Karpas-422 (cell line): ENCODE results near the gene UNC93A. TPM values are rescaled to one million over a fixed set of nuclear protein-coding genes. Genes with fewer than 3 reads are reported as not detected.
"Not testable (repeated sequence)": the region's sequence is repeated elsewhere in the genome, so short reads cannot be mapped to it uniquely, and the experiment has no call there.

ENCODE experiments used
- DNase-seq: peaks from one replicate; pipeline ENCODE4 v3.0.0-alpha.2; 2015
- H2AFZ ChIP-seq: fragments of 200-600 bp; sonication (generic); 2 replicates; pipeline ENCODE4 v1.6.1; 2014; ENCODE audit warnings: antibody characterized with exemption, low read length, mixed read lengths
- H3K27ac ChIP-seq: fragments of 200-600 bp; sonication (generic); 2 replicates; pipeline ENCODE4 v1.5.1; 2014; ENCODE audit warnings: mild to moderate bottlenecking, low read length, moderate library complexity
- H3K27me3 ChIP-seq: fragments of 200-600 bp; sonication (generic); 2 replicates; pipeline ENCODE4 v1.6.1; 2014; ENCODE audit warnings: low read length, mixed read lengths
- H3K36me3 ChIP-seq: fragments of 200-600 bp; sonication (generic); 2 replicates; pipeline ENCODE4 v1.6.1; 2014; ENCODE audit warnings: low read length, mixed read lengths; ENCODE audit not compliant: insufficient read depth
- H3K4me1 ChIP-seq: fragments of 200-600 bp; sonication (generic); 2 replicates; pipeline ENCODE4 v1.6.1; 2014; ENCODE audit warnings: mild to moderate bottlenecking, low read length, mixed read lengths
- H3K4me2 ChIP-seq: fragments of 200-600 bp; sonication (generic); 2 replicates; pipeline ENCODE4 v1.6.1; 2014; ENCODE audit warnings: low read length, low read depth, mild to moderate bottlenecking; ENCODE audit not compliant: poor library complexity, severe bottlenecking
- H3K4me3 ChIP-seq: fragments of 200-600 bp; sonication (generic); 2 replicates; pipeline ENCODE4 v1.5.1; 2014; ENCODE audit warnings: mild to moderate bottlenecking, antibody characterized with exemption, low read length, mixed read lengths
- H3K79me2 ChIP-seq: fragments of 200-600 bp; sonication (generic); 2 replicates; pipeline ENCODE4 v1.6.1; 2014; ENCODE audit warnings: mild to moderate bottlenecking, low read length, mixed read lengths
- H3K9ac ChIP-seq: fragments of 200-600 bp; sonication (generic); 2 replicates; pipeline ENCODE4 v1.6.0; 2014; ENCODE audit warnings: low read length
- H3K9me2 ChIP-seq: fragments of 200-600 bp; sonication (generic), shearing (Covaris generic); replicated peaks from 2 replicates; pipeline ENCODE4 v1.6.0; 2014; ENCODE audit warnings: mild to moderate bottlenecking, low read length, moderate library complexity; ENCODE audit not compliant: insufficient read depth
- H3K9me3 ChIP-seq: fragments of 300-700, 200-600 bp; sonication (generic); 2 replicates; pipeline ENCODE4 v1.6.1; 2014; ENCODE audit warnings: low read length, mixed read lengths
- H4K20me1 ChIP-seq: fragments of 200-600 bp; sonication (generic); 2 replicates; pipeline ENCODE4 v1.6.1; 2014; ENCODE audit warnings: mild to moderate bottlenecking, antibody characterized with exemption, low read length, low read depth; ENCODE audit not compliant: insufficient read depth
- total RNA-seq: library from RNA; depleted of rRNA; stranded (reverse); fragments of >200 nt; shearing (Covaris generic); gene quantifications from 2 replicates; pipeline ENCODE4 v1.2.3, GENCODE V29; 2014; ENCODE audit warnings: low replicate concordance; rRNA removed

Gene UNC93A
- total RNA-seq: not detected in 2 replicates

DNA sequence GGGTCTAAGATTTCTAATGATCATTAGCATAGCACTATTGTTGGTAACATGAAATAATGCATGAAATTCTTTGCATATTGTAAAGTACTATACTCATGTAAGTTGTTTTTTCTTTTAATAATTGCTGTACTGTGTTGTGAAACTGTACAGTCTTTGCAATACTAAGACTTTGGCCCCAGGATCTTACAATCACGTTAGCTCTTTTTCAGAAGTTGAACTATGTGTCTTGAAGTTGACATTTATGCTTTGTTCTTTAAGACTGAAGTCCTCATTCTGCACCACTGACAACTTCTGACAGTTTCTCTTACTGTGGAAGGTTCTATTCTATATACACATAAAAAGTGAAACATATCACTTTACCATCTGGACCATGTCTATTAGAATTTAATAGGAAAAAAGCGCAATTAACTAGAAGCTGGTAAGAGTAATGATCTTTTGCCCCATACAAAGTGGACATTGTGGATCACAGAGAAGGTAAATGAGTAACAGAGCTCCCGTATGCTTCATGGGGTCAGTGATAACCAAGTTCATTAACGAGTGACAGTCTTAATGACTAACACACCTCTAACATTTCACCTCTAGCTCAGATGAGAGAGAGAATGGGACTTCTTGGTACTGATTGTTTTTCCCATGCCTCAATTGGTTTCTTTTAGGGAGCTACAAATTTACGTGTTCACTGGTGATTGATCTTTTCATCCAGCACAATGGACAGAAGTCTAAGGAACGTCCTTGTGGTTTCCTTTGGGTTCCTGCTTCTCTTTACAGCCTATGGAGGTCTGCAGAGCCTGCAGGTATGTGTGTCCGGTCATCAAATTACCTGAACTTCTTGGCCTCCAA is at the start of gene UNC93A:
Gene UNC93A, plus strand, starts transcription at position 530 of the 837 bp plus-strand sequence. Its CDS starts 175 bp downstream, at position 705.
- H3K4me2 ChIP-seq: no peak within 1 kb of the TSS
- H3K9me3 ChIP-seq: no peaks in the 10 kb centered on the region
- H3K79me2 ChIP-seq: no peaks in the 10 kb centered on the region
- H4K20me1 ChIP-seq: no peaks in the 10 kb centered on the region
- H3K4me3 ChIP-seq: no peak within 1 kb of the TSS
- no peak within 1 kb of the TSS for H3K9ac ChIP-seq
- no peaks in the 10 kb centered on the region for H3K36me3 ChIP-seq
- no peak for DNase-seq
- no peaks in the 10 kb centered on the region for H3K4me1 ChIP-seq
- no peak within 1 kb of the TSS for H2AFZ ChIP-seq
- H3K27ac ChIP-seq: no peak within 1 kb of the TSS
- no peaks in the 10 kb centered on the region for H3K27me3 ChIP-seq
- H3K9me2 ChIP-seq: no peaks in the 10 kb centered on the region

DNA sequence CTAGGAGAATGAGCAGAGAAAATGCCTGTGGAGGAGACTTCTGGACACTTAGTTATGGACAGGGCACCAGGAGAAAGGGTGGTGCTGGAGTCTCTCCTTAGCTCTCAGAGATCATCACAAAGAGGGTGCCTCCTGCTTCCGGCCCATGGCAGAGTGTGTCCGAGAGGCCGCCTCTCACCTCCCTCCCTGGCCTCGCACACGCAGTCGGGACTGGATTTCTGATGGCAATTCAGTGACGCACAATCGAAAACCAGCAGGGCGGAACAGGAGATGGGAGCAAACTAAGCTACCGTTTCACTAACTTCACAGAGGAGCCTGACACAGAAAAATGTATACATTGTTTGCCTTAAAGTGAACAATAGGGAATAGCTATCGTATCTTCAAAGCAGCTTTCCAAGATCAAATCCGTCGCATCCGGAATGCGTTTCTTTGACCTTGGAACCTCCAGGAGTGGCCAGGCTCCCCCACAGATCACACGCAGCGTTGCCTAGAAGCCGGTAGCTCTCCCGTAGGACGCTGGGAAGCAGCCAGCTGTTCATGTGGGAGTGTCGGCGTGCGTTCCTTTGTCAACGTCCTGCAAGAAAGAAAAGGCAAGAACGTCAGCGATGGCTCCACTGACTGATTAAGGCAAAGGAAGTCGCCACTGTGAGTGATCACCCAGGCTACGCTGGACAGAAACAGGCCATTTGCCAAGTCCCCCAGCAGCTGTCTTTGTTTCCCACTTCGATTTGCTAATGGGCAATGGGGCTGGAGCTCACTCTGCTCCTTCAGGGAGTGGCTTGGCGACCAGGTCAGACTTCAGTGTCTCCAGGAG is 49.6 kb upstream of the UNC93A start:
- not testable (repeated sequence) for H3K79me2 ChIP-seq, H3K9me2 ChIP-seq, DNase-seq, H3K9ac ChIP-seq, H3K4me2 ChIP-seq, H3K4me1 ChIP-seq, H4K20me1 ChIP-seq, H3K36me3 ChIP-seq, H3K9me3 ChIP-seq, H3K27ac ChIP-seq, H3K27me3 ChIP-seq, H2AFZ ChIP-seq, H3K4me3 ChIP-seq

DNA sequence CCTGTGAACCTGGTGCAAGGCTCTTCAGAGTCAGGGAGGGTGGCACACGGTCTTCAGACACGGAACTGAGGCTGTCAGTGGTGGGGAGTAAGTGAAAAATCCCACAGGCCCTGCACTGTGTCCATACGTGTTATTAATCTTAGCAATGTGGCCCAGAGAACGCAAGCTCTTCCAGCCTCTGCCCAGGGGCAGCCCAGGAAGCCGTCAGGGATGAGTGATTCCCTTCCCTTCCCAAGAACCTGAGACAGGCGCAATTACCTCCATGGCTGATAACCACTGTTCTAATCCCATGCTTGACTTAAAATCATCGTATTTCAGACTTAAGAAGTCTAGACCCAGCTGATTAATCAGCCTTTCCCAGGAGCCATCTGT is 49.0 kb upstream of the UNC93A start:
- H3K27me3 ChIP-seq, H2AFZ ChIP-seq, H3K36me3 ChIP-seq, H3K4me2 ChIP-seq, DNase-seq, H3K27ac ChIP-seq, H3K9ac ChIP-seq, H3K9me3 ChIP-seq, H3K4me1 ChIP-seq, H3K9me2 ChIP-seq, H3K4me3 ChIP-seq, H3K79me2 ChIP-seq, H4K20me1 ChIP-seq: not testable (repeated sequence)

DNA sequence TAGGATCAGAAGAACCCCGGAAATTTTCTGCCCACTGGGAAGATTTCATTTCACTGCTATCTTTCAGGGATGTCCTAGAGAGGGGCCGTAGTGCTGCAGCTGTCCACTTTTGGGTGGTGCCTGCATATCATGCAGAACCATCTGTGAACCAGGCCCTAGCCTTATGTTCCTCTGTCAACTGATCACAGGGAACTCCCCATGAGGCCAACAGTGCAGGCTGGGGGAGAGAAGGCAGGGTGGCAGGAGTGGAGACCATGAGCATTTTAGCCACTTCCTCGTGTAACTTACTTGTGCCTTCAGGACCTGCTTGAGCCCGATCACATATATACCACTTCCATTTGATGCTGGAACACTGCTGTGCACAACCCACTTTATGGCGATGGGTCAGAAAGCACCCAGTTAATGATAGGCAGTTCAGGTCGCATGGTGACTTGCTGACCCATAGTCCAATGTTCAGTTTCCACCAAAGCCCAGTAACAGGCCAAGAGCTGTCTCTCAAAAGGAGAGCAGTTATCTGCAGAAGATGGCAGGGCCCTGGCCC is 48.5 kb upstream of the UNC93A start:
- not testable (repeated sequence) for H4K20me1 ChIP-seq, H3K4me2 ChIP-seq, H3K4me3 ChIP-seq, H2AFZ ChIP-seq, H3K27me3 ChIP-seq, H3K4me1 ChIP-seq, H3K27ac ChIP-seq, DNase-seq, H3K9ac ChIP-seq, H3K9me3 ChIP-seq, H3K9me2 ChIP-seq, H3K79me2 ChIP-seq, H3K36me3 ChIP-seq

DNA sequence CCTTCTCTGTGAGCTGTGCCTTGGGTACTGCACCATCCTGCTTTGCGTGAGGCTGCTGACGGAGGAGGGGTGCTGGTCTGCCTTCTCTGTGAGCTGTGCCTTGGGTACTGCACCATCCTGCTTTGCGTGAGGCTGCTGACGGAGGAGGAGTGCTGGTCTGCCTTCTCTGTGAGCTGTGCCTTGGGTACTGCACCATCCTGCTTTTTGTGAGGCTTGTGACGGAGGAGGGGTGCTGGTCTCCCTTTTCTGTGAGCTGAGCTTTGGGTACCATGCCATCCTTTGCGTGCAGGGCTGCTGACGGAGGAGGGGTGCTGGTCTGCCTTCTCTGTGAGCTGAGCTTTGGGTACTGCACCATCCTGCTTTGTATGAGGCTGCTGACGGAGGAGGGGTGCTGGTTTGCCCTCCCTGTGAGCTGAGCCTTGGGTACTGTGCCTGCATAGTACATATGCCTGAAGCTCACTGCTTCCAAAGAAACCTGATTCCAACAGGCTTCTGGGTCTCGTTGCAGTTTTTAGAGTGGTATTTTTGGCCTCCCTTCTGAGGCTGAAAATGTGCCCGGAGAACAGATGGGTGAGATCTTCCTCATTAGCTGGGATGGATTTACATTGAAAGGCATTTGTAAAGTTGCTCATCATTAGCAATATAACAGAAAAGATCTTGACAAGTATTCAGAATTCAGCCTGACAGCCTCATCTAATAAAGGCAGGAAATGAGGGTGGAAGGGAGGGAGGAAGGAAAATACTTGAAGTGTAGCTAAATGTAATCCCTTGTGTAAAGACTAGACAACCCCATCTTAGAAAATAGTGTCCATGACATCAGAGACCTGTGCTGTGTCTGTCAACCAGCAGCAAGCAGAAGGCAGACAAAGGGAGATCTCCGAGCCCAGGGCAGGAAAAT is 46.8 kb upstream of the UNC93A start:
- H3K27me3 ChIP-seq: no peaks in the 10 kb centered on the region; the same call in 1 of the 2 replicates
- H3K9ac ChIP-seq: no peak overlapping the region
- no peak overlapping the region for H3K4me2 ChIP-seq
- DNase-seq: no peak
- no peaks in the 10 kb centered on the region for H3K9me3 ChIP-seq
- no peak overlapping the region for H3K4me3 ChIP-seq
- no peak overlapping the region for H2AFZ ChIP-seq
- no peaks in the 10 kb centered on the region for H4K20me1 ChIP-seq
- H3K79me2 ChIP-seq: no peaks in the 10 kb centered on the region
- H3K9me2 ChIP-seq: no peaks in the 10 kb centered on the region
- H3K4me1 ChIP-seq: no peaks in the 10 kb centered on the region
- no peak overlapping the region for H3K27ac ChIP-seq
- H3K36me3 ChIP-seq: no peaks in the 10 kb centered on the region

DNA sequence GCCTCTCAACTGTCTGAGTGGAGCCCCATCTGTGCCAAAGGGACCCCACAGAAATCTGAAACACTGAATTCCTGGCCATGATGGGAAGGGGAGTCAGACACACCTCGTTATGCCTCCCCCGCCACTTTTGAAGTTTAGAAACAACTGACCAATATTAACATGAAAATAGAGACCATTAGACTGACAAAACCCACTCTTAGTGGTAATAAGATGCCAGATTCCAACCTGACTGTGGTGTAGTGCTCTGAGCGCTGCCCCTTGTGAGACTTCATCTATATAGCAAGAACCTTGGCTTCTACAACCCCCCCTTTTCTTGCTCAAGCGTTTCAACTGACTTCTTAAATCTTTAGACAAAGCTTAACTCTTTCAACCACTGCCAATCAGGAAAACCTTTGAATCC is 46.1 kb upstream of the UNC93A start:
- Histone ChIP-seq H4K20me1 (no peaks in the 10 kb centered on the region), H3K4me1 (no peaks in the 10 kb centered on the region), H3K79me2 (no peaks in the 10 kb centered on the region), H3K4me2 (no peak overlapping the region), H3K9ac (no peak overlapping the region), H3K27ac (no peak overlapping the region), H3K27me3 (no peaks in the 10 kb centered on the region; the same call in 1 of the 2 replicates), H2AFZ (no peak overlapping the region), H3K36me3 (no peaks in the 10 kb centered on the region), H3K9me3 (no peaks in the 10 kb centered on the region), H3K9me2 (no peaks in the 10 kb centered on the region), H3K4me3 (no peak overlapping the region)
- DNase-seq: no peak

DNA sequence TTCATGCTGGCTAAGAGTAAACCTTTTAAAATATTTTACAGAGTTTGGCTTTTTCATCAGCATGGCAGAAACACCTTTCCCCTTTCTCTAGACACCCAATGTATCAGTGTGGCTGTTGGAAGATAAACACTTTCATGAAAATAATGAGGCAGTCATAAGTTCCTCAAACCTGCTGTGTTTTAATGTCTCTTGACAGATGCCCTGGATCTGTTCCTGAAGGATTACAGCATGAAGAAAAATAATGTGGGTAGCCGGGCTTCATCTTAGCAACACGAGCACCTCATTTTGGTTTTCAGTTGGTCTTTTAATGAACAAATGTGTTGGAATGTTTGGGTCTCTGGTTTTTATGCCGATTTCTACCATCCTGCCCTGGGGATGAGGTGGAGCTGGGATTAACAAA is 45.5 kb upstream of the UNC93A start:
- Histone ChIP-seq H3K4me2 (no peak overlapping the region), H3K27me3 (no peaks in the 10 kb centered on the region; the same call in 1 of the 2 replicates), H3K4me1 (no peaks in the 10 kb centered on the region), H3K9me3 (no peaks in the 10 kb centered on the region), H3K27ac (no peak overlapping the region), H3K36me3 (no peaks in the 10 kb centered on the region), H3K4me3 (no peak overlapping the region), H4K20me1 (no peaks in the 10 kb centered on the region), H2AFZ (no peak overlapping the region), H3K9ac (no peak overlapping the region), H3K79me2 (no peaks in the 10 kb centered on the region), H3K9me2 (no peaks in the 10 kb centered on the region)
- DNase-seq: no peak
